GM12873 (cell line): ENCODE results near the gene LDB2.

Experiments
- TF ChIP-seq, protein P1 (sequence below): IDR thresholded peaks from 2 replicates; pipeline ENCODE4 v1.5.1; 2012; ENCODE audit warnings: low read depth, mild to moderate bottlenecking, moderate library complexity, low read length, control low read depth; ENCODE audit not compliant: insufficient read depth; ENCODE audit errors: missing control alignments

Gene LDB2

DNA sequence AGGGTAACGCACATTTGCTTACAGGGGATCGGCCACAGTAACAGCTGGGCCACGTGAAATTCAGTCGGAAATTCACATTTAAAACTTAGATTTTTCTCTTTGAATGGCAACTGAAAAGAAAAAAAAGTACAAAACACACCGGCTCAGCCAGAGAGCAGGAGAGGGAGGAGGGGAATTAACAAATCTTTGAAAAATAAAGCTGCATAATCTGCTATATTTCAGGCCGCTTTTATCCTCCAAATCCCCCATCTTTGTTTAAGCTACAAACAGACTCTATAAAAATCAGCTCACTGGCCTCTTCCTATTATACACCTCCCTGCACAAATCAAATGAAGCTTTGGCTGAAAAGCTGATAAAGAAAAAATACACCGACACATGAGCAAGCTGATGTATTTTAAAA lies 169.1 kb downstream of the LDB2 start:
- TF ChIP-seq, protein P1, sequence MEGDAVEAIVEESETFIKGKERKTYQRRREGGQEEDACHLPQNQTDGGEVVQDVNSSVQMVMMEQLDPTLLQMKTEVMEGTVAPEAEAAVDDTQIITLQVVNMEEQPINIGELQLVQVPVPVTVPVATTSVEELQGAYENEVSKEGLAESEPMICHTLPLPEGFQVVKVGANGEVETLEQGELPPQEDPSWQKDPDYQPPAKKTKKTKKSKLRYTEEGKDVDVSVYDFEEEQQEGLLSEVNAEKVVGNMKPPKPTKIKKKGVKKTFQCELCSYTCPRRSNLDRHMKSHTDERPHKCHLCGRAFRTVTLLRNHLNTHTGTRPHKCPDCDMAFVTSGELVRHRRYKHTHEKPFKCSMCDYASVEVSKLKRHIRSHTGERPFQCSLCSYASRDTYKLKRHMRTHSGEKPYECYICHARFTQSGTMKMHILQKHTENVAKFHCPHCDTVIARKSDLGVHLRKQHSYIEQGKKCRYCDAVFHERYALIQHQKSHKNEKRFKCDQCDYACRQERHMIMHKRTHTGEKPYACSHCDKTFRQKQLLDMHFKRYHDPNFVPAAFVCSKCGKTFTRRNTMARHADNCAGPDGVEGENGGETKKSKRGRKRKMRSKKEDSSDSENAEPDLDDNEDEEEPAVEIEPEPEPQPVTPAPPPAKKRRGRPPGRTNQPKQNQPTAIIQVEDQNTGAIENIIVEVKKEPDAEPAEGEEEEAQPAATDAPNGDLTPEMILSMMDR: no peak

DNA sequence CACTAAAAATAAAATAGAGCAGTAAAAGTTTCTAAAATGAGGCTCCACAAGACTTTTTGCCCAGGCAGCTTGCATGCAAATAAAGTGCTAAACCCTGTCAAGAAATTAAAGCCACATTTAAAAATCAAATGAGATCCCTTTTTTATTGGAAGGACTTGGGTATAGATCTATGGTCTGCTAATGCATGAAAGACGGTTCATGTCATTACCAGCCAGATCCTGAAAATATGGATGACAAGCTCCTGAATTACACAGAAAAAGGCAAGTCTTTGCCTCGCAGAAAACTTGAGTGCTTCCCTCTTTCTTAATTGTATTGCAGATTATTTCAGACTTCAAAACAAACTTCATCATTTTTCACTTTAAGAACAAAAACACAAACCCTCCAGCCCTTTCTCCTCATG lies 169.6 kb downstream of the LDB2 start:
- TF ChIP-seq, protein P1: no peak

DNA sequence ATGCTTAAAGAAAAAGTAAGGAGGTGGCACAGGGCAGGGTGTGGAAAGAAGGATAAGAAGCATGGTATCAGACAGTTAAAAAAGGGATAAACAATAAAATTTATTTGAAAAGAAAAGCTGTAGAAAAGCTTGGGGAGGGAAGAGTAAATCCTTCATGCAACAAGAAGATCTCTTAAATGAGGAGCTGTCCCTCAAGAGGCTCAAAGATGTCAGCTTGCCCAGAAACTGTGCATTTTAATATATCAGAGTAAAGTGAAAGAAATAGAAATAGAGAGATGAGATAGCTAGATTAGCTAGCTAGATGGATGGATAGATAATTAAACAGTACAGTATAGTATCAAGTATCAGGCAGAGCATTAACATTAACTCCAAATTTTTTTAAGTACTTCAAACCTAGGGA lies 170.3 kb downstream of the LDB2 start:
- TF ChIP-seq, protein P1: no peak

DNA sequence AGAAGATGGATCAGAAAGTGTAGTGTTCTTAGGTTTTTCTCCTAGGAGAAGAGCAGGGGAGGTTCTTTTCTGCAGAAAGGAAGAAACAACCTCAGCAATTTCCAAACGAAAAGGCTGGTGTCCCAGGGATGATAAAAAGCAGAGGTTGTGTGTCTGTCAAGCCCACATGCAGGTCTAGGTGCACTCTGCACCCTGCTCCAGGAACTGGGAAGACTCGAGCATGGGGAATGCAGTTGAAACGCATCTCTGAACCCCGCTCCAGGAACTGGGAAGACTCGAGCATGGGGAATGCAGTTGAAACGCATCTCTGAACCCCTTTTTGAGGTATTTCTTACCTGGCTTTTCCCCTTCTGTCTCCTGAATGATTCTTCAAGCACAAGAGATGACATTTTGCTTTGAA lies 171.2 kb downstream of the LDB2 start:
- TF ChIP-seq, protein P1: no peak

DNA sequence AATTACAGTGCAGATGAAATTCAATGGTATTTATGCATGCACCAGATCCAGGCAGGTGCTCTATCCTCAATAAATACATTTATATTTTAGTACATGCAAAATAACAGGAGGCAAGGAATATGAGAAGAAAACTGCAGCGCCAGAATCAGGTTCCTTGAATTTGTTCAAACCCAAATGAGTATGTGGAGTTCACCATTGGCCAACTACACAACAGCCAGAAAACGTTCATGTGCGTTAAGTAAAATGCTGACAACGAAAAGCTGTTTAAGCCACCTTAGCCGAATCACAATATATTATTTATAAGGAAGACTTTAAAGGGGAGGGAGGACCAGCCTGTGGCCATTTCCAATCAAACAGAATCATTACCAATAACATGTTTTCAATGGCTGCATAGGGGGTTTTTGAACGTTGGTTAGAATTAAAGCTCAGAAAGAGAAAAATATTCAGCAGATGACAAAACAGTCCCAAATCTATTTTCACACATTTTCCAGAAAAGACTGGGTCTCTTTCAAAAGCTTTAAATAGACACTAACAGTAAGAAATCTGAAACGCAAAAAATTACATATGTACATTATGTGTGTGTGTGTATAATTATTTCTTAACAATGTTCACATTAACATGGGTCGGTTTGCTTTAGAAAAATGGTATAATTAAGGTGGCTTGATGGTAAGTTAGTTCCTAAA lies 171.9 kb downstream of the LDB2 start:
- TF ChIP-seq, protein P1: no peak

DNA sequence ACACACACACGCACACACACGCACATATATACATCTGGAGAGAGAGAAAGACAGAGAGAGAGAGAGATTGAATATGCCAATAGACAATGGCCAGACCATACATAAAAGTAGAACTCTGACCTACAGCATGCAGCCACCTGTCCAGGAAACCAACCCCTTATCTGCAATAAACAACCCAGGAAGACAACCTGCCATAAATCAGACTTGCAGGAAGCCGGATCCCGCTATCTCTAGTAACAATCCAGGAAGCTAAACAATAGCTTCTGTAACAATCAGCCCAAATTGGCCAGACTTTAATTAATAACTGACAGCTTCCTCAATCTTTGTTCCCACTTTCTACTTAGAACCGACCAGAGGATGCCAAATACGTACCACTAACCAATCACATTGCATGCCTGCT lies 173.2 kb downstream of the LDB2 start:
- TF ChIP-seq, protein P1: no peak

DNA sequence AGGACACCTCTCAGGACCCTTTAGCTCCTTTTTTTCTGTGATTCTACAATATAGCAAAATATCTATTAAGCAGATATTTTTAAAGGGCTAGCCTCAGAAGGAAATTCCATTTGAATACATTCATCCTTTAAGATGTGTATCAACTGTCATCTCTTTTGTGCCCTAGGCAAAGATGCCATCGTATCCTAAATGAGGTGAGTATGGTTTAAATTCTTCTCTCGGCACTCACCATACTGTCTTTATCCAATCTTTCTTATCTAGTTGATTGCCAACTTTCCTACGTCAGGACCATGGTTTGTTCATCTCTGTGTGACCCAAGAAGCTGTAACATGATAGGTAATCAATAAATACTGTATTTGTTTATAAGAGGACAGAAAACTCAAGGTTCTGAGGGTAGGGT lies 176.0 kb downstream of the LDB2 start:
- TF ChIP-seq, protein P1: no peak
